Esophagus muscularis mucosa (tissue), 4 donors: ENCODE measurements around the gene GRIK1. TPM values are rescaled to one million over a fixed set of nuclear protein-coding genes. Genes with fewer than 3 reads are reported as not detected.

Experiments
- DNase-seq: peaks from one replicate; pipeline ENCODE4 v3.0.0-alpha.2; 2017; ENCODE audit errors: extremely low spot score
- H3K27ac ChIP-seq, 4 donors: fragments of 200-600 bp; sonication (generic); replicated peaks in 1 of 4; 1 replicate in 3 of 4; 2 replicates in 1 of 4; pipeline ENCODE4 v1.5.1; 2016 to 2019; ENCODE audit warnings: mild to moderate bottlenecking in 1 of 4
- H3K27me3 ChIP-seq, 4 donors: fragments of 200-600 bp; sonication (generic); one replicate each; pipeline versions ENCODE4 v1.5.1 to v1.6.0; 2016 to 2019
- H3K36me3 ChIP-seq, 4 donors: fragments of 200-600 bp; sonication (generic); one replicate each; pipeline ENCODE4 v1.5.1; 2016 to 2019
- H3K4me1 ChIP-seq, 4 donors: fragments of 200-600 bp; sonication (generic); one replicate each; pipeline ENCODE4 v1.5.1; 2016 to 2019
- H3K4me3 ChIP-seq, 4 donors: fragments of 200-600 bp; sonication (generic); 1 replicate in 2 of 4; 2 replicates in 2 of 4; pipeline ENCODE4 v1.5.1; 2016 to 2019; ENCODE audit warnings: mild to moderate bottlenecking in 4 of 4, moderate library complexity in 1 of 4
- H3K9me3 ChIP-seq, 4 donors: fragments of 200-600 bp; sonication (generic); 1 replicate in 3 of 4; 2 replicates in 1 of 4; pipeline ENCODE4 v1.5.1; 2016 to 2019
- EP300 ChIP-seq: sonication (generic); formaldehyde crosslinking; IDR thresholded peaks from one replicate; pipeline ENCODE4 v1.6.1; 2017; ENCODE audit warnings: antibody characterized with exemption
- POLR2A ChIP-seq: fragments of 450-650 bp; IDR thresholded peaks from one replicate; pipeline ENCODE4 v1.6.1; 2017; ENCODE audit warnings: antibody characterized with exemption, moderate library complexity, mild to moderate bottlenecking, low read depth
- POLR2AphosphoS5 ChIP-seq, 2 donors: sonication (generic); formaldehyde crosslinking; IDR thresholded peaks; one replicate each; pipeline ENCODE4 v1.6.1; 2017; ENCODE audit warnings: antibody characterized with exemption in 2 of 2
- WGBS: methylation state at CpG from one replicate; pipeline ENCODE4 v1.1.5; 2018; 5-methylcytosine and 5-hydroxymethylcytosine counted together
- intact Hi-C: fragments of 100-400 bp; cut with DNase I; formaldehyde crosslinking; loops from one replicate; pipeline ENCODE4 v1.15.1; 2023
- total RNA-seq, 4 donors: library from RNA; depleted of rRNA; stranded (reverse); fragments of >200 nt; gene quantifications; one replicate each; pipeline versions ENCODE4 v1.1.0 to v1.2.1, GENCODE V29; 2016
- TF ChIP-seq, protein P1 (sequence below), 3 experiments: fragments of 200-600 bp in 2 of 3; fragments of 450-650 bp in 1 of 3; sonication (generic) in 2 of 3; IDR thresholded peaks; one replicate each; pipeline ENCODE4 v1.5.1; 2017 to 2019; ENCODE audit warnings: antibody characterized with exemption in 3 of 3, mild to moderate bottlenecking in 2 of 3, moderate library complexity in 1 of 3

Gene GRIK1
- total RNA-seq, 4 donors from 2014 or later: 0.19 to 0.40 (median 0.33) TPM; not detected in 1

DNA sequence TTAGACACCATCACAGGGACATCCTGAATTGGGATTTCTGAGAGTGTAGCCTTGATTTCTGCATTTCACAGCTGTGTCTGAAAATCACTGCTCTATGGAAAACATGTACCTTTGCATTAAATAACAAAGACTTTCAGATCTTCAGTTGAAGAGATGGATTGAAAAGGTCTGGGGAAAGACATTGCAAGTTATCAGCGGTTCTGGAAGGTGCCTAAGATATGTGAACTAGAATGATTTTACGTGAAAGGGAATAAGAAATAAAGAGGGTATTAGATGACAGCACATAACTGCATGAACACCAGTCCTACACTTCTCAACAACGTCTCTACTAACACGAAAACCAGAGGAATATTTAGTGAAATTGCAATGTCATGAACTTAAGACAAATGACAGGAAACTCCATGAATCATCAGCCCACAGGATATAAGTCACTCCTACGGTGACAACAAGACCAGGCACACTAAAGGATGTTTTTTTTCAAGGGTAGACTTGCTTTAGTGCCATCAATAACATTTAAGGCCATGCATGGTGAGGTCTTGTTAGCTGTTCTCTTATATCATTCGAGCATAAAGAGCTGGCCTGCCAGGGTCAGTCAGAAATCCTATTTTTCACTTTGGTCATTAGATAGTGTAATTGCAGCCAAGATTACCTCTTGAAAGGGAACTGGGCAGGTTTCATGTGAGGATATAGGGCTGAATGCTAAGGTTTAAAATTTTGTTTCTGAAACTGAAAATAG lies 283.1 kb downstream of the GRIK1 start:
- no peaks in the 10 kb centered on the region for H3K9me3 ChIP-seq
- H3K27ac ChIP-seq: no peak overlapping the region
- 36% methylated on average over 6 of the region's 6 CpGs for WGBS
- DNase-seq: no peak
- no peak overlapping the region for H3K4me3 ChIP-seq
- intact Hi-C loops: no loop called here
- H3K27me3 ChIP-seq: no peaks in the 10 kb centered on the region
- no peaks in the 10 kb centered on the region for H3K4me1 ChIP-seq
- no peak for TF ChIP-seq POLR2A
- TF ChIP-seq EP300: no peak
- TF ChIP-seq POLR2AphosphoS5 (IDR thresholded peaks at IDR 0.05): no peak
- TF ChIP-seq, protein P1, sequence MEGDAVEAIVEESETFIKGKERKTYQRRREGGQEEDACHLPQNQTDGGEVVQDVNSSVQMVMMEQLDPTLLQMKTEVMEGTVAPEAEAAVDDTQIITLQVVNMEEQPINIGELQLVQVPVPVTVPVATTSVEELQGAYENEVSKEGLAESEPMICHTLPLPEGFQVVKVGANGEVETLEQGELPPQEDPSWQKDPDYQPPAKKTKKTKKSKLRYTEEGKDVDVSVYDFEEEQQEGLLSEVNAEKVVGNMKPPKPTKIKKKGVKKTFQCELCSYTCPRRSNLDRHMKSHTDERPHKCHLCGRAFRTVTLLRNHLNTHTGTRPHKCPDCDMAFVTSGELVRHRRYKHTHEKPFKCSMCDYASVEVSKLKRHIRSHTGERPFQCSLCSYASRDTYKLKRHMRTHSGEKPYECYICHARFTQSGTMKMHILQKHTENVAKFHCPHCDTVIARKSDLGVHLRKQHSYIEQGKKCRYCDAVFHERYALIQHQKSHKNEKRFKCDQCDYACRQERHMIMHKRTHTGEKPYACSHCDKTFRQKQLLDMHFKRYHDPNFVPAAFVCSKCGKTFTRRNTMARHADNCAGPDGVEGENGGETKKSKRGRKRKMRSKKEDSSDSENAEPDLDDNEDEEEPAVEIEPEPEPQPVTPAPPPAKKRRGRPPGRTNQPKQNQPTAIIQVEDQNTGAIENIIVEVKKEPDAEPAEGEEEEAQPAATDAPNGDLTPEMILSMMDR (IDR thresholded peaks at IDR 0.05): no peak
- H3K36me3 ChIP-seq: no peaks in the 10 kb centered on the region

DNA sequence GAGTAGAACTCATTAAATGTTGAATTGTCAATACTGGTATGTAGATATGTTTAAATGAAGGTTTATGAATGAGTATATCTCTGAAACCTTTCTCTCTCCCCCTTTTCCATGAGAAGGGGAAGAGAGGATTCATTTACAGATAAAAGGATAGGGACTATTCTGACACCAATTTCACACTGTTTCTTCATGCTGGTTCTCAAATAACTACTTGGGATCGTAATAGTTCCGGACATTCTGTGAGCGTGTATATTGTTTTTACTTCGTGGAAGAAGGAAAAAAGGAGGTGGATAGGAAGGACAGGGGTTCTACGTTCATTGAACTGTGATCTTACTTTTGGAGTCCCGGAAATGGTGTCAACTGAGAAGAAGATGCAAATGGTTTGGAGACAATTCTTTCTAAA lies 284.2 kb downstream of the GRIK1 start:
- H3K9me3 ChIP-seq: no peaks in the 10 kb centered on the region
- TF ChIP-seq, protein P1 (IDR thresholded peaks at IDR 0.05): no peak
- TF ChIP-seq POLR2AphosphoS5 (IDR thresholded peaks at IDR 0.05) (no peak), POLR2A (no peak), EP300 (no peak)
- H3K4me1 ChIP-seq: no peaks in the 10 kb centered on the region
- H3K27ac ChIP-seq: no peak overlapping the region
- intact Hi-C loops: no loop called here
- H3K27me3 ChIP-seq: no peaks in the 10 kb centered on the region
- DNase-seq: no peak
- WGBS: 98% methylated on average over 6 of the region's 6 CpGs
- no peaks in the 10 kb centered on the region for H3K36me3 ChIP-seq
- no peak overlapping the region for H3K4me3 ChIP-seq

DNA sequence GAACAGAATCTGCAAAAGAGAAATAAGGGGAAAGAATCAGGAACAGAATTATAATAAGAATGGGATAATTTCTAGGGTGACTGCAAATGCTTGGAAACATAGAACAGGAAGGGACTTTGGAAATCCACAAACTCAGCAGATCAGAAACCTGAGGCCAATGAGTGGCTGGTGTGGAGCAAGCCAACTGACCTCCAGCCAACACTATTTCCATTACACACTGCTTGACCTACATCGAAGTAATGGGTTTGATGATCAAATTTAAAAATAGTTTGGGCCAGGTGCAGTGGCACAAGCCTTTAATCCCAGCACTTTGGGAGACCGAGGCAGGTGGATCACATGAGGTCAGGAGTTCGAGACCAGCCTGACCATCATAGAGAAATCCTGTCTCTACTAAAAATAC lies 284.9 kb downstream of the GRIK1 start:
- Histone ChIP-seq H3K27ac (no peak overlapping the region), H3K27me3 (no peaks in the 10 kb centered on the region), H3K9me3 (no peaks in the 10 kb centered on the region), H3K4me3 (no peak overlapping the region), H3K4me1 (no peaks in the 10 kb centered on the region), H3K36me3 (no peaks in the 10 kb centered on the region)
- DNase-seq: no peak
- intact Hi-C loops: no loop called here
- TF ChIP-seq POLR2A (no peak), EP300 (no peak), POLR2AphosphoS5 (IDR thresholded peaks at IDR 0.05) (no peak)
- TF ChIP-seq, protein P1 (IDR thresholded peaks at IDR 0.05): no peak
- WGBS: 94% methylated on average over 3 of the region's 3 CpGs

DNA sequence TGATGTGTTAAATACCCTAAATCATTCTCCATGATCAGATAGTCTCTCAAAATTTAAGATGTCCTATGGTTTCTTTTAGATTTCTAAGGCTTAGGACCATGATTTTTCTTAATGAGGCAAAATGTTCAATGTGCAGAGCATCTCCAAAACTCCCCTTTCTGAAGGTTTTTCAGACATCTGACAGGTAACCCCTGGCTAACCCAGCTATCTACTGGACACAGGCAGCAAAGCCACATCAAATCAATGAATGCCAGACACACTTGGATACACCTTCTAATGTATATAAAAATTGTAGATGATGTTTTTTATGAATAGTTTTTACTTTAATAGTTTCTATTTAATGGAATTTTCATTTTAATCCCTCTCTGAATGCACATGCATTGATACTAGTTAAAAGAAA lies 285.6 kb downstream of the GRIK1 start:
- Histone ChIP-seq H3K27me3 (no peaks in the 10 kb centered on the region), H3K27ac (no peak overlapping the region), H3K4me1 (no peaks in the 10 kb centered on the region), H3K9me3 (no peaks in the 10 kb centered on the region), H3K4me3 (no peak overlapping the region), H3K36me3 (no peaks in the 10 kb centered on the region)
- intact Hi-C loops: no loop called here
- no peak for DNase-seq
- TF ChIP-seq EP300 (no peak), POLR2A (no peak), POLR2AphosphoS5 (IDR thresholded peaks at IDR 0.05) (no peak)
- TF ChIP-seq, protein P1 (IDR thresholded peaks at IDR 0.05): no peak
